Upper lobe of right lung (tissue), 1 donor: ENCODE measurements around the gene CHST2. TPM values are rescaled to one million over a fixed set of nuclear protein-coding genes. Genes with fewer than 3 reads are reported as not detected.

Source experiments
- ATAC-seq: fragments of 200-7000 bp; cut with Tn5 transposase; one replicate; pipeline ENCODE4 v1.9.1; 2020; ENCODE audit warnings: mild to moderate bottlenecking, moderate library complexity
- DNase-seq: peaks from one replicate; pipeline ENCODE4 v3.0.0-alpha.2; 2020
- H3K27ac ChIP-seq: fragments of 200-600 bp; one replicate; pipeline ENCODE4 v1.8.0; 2022
- H3K27me3 ChIP-seq: fragments of 200-600 bp; one replicate; pipeline ENCODE4 v1.8.0; 2022; ENCODE audit warnings: mild to moderate bottlenecking
- H3K36me3 ChIP-seq: fragments of 200-600 bp; one replicate; pipeline ENCODE4 v1.8.0; 2022
- H3K4me1 ChIP-seq: fragments of 200-600 bp; one replicate; pipeline ENCODE4 v1.8.0; 2022
- H3K4me3 ChIP-seq: fragments of 200-600 bp; one replicate; pipeline ENCODE4 v1.8.0; 2022; ENCODE audit warnings: mild to moderate bottlenecking
- H3K9me3 ChIP-seq: fragments of 200-600 bp; one replicate; pipeline ENCODE4 v1.8.0; 2022
- CTCF ChIP-seq: fragments of 200-600 bp; IDR thresholded peaks from one replicate; pipeline ENCODE4 v1.8.0; 2022; ENCODE audit warnings: antibody characterized with exemption
- intact Hi-C: fragments of 100-400 bp; cut with DNase I; formaldehyde crosslinking; loops from one replicate; pipeline ENCODE4 v1.11.0; 2022
- total RNA-seq: library from RNA; stranded (reverse); fragmentation: NEBNext Ultra II Directional; extraction: Animal tissue kit (Norgen Biotek cat#: 25700); gene quantifications from one replicate; pipeline ENCODE4 v1.2.1, GENCODE V29; 2021
- donor health status: DM: no; HTN: yes; CAD: no; lungs with severe emphysema.

CHST2 gene
- total RNA-seq, 1 donor from 2014 or later = 8.2 TPM

- no peaks in the 10 kb centered on the region for H3K9me3 ChIP-seq
- H3K4me1 ChIP-seq = peaks cover 10% of the 10 kb centered on the region
- no peak overlapping the region for H3K4me3 ChIP-seq
- ATAC-seq (no peak), DNase-seq (no peak)
- no peaks in the 10 kb centered on the region for H3K27me3 ChIP-seq
- no peaks in the 10 kb centered on the region for H3K36me3 ChIP-seq
- TF ChIP-seq CTCF = no peak
- intact Hi-C loops = no loop called here
- no peak overlapping the region for H3K27ac ChIP-seq
Measured at GRCh38 chr3:143170074-143170473, 50.5 kb downstream of the CHST2 start.

GRCh38 chr3:143170676-143171075, 51.1 kb downstream of the CHST2 start:
- Histone ChIP-seq H3K4me3 (no peak overlapping the region), H3K27me3 (no peaks in the 10 kb centered on the region), H3K36me3 (no peaks in the 10 kb centered on the region), H3K9me3 (no peaks in the 10 kb centered on the region), H3K4me1 (peaks cover 10% of the 10 kb centered on the region), H3K27ac (no peak overlapping the region)
- intact Hi-C loops = no loop called here
- DNase-seq (no peak), ATAC-seq (no peak)
- no peak for TF ChIP-seq CTCF

- no peak overlapping the region for H3K27ac ChIP-seq
- H3K4me1 ChIP-seq = peaks cover 10% of the 10 kb centered on the region
- ATAC-seq = peak; percentile 34
- H3K36me3 ChIP-seq = no peaks in the 10 kb centered on the region
- TF ChIP-seq CTCF = no peak
- no peak for DNase-seq
- H3K27me3 ChIP-seq = no peaks in the 10 kb centered on the region
- no peaks in the 10 kb centered on the region for H3K9me3 ChIP-seq
- intact Hi-C loops = no loop called here
- no peak overlapping the region for H3K4me3 ChIP-seq
Measured at GRCh38 chr3:143171141-143171980, 51.8 kb downstream of the CHST2 start.

- Histone ChIP-seq H3K27me3 (no peaks in the 10 kb centered on the region), H3K36me3 (no peaks in the 10 kb centered on the region), H3K27ac (no peak overlapping the region), H3K4me3 (no peak overlapping the region), H3K4me1 (peaks cover 10% of the 10 kb centered on the region), H3K9me3 (no peaks in the 10 kb centered on the region)
- TF ChIP-seq CTCF = no peak
- DNase-seq (no peak), ATAC-seq (no peak)
- intact Hi-C loops = no loop called here
Measured at GRCh38 chr3:143172062-143172794, 52.7 kb downstream of the CHST2 start.

GRCh38 chr3:143172795-143173145, 53.2 kb downstream of the CHST2 start:
- intact Hi-C loops = no loop called here
- no peak for ATAC-seq
- H3K4me3 ChIP-seq = no peak overlapping the region
- no peaks in the 10 kb centered on the region for H3K36me3 ChIP-seq
- no peaks in the 10 kb centered on the region for H3K27me3 ChIP-seq
- DNase-seq = no peak
- peaks cover 10% of the 10 kb centered on the region for H3K4me1 ChIP-seq
- H3K27ac ChIP-seq = no peak overlapping the region
- no peaks in the 10 kb centered on the region for H3K9me3 ChIP-seq
- TF ChIP-seq CTCF = no peak
